H1 (cell line): ENCODE results near the gene PTH1R. TPM values are rescaled to one million over a fixed set of nuclear protein-coding genes. Genes with fewer than 3 reads are reported as not detected.

Source experiments
- CTCF ChIA-PET: fragments of 300-600 bp; sonication (Branson Sonifier 250); formaldehyde crosslinking; loops from one replicate; lab custom pipeline; 2021; ENCODE audit not compliant: partially characterized antibody; lab: Charles Lee
- POLR2A ChIA-PET: fragments of 300-600 bp; sonication (Branson Sonifier 250); formaldehyde crosslinking; loops from one replicate; lab custom pipeline; 2021; ENCODE audit warnings: inconsistent platforms; ENCODE audit not compliant: partially characterized antibody; lab: Charles Lee
- DNase-seq, 2 experiments: peaks; one replicate each; pipeline versions ENCODE4 v3.0.0 to v3.0.0-alpha.2; 2010 to 2022; ENCODE audit warnings: low spot score in 2 of 2, low read depth in 1 of 2, mixed read lengths in 1 of 2
- FAIRE-seq: peaks from 2 replicates; lab custom pipeline; 2011; peaks lifted over from hg19 to GRCh38; lab: Jason Lieb, UNC
- H2AFZ ChIP-seq: 2 replicates; pipeline ENCODE4 v1.8.1; 2012; ENCODE audit warnings: low read length, inconsistent platforms
- H2AK5ac ChIP-seq: 2 replicates; pipeline ENCODE4 v1.6.1; 2013; ENCODE audit warnings: low read depth, low read length
- H2BK120ac ChIP-seq: replicated peaks from 2 replicates; pipeline ENCODE3; 2013; ENCODE audit warnings: low read depth, low read length, inconsistent platforms
- H2BK12ac ChIP-seq: 2 replicates; pipeline ENCODE4 v1.6.1; 2013; ENCODE audit warnings: low read depth, low read length
- H2BK15ac ChIP-seq: 2 replicates; pipeline ENCODE4 v1.6.1; 2013; ENCODE audit warnings: low read length
- H2BK20ac ChIP-seq: 2 replicates; pipeline ENCODE4 v1.6.1; 2013; ENCODE audit warnings: low read length
- H2BK5ac ChIP-seq: 2 replicates; pipeline ENCODE4 v1.6.1; 2013; ENCODE audit warnings: low read depth, low read length
- H3K14ac ChIP-seq: 2 replicates; pipeline ENCODE4 v1.6.1; 2013; ENCODE audit warnings: inconsistent platforms; ENCODE audit not compliant: insufficient read length
- H3K18ac ChIP-seq: 2 replicates; pipeline ENCODE4 v1.6.1; 2013; ENCODE audit warnings: low read length; ENCODE audit errors: extremely low read depth
- H3K23ac ChIP-seq: 2 replicates; pipeline ENCODE4 v1.6.1; 2013; ENCODE audit warnings: inconsistent platforms; ENCODE audit not compliant: insufficient read length
- H3K23me2 ChIP-seq: 2 replicates; pipeline ENCODE4 v1.6.1; 2013; ENCODE audit warnings: low read depth, low read length
- H3K27ac ChIP-seq: 2 replicates; pipeline ENCODE4 v1.6.1; 2011; ENCODE audit warnings: low read depth, low read length, inconsistent platforms
- H3K27me3 ChIP-seq, 4 experiments: replicated peaks in 1 of 4; 1 replicate in 1 of 4; 2 replicates in 3 of 4; pipeline versions ENCODE4 v1.6.1 to v1.8.1; 2011 to 2013; ENCODE audit warnings: low read length in 3 of 4, mild to moderate bottlenecking in 3 of 4, inconsistent platforms in 2 of 4, mixed read lengths in 2 of 4, moderate library complexity in 1 of 4; ENCODE audit not compliant: control insufficient read depth in 3 of 4, insufficient read depth in 3 of 4; ENCODE audit errors: extremely low read depth in 1 of 4
- H3K36me3 ChIP-seq, 4 experiments: 2 replicates each; pipeline versions ENCODE4 v1.6.1 to v1.8.1; 2011 to 2013; ENCODE audit warnings: mild to moderate bottlenecking in 4 of 4, low read length in 3 of 4, moderate library complexity in 2 of 4, control low read depth in 1 of 4, inconsistent platforms in 1 of 4; ENCODE audit not compliant: insufficient read depth in 4 of 4, control insufficient read depth in 2 of 4
- H3K4ac ChIP-seq: replicated peaks from 2 replicates; pipeline ENCODE3; 2013; ENCODE audit warnings: low read length, low read depth, mixed read lengths, inconsistent platforms; ENCODE audit not compliant: insufficient read length
- H3K4me1 ChIP-seq, 4 experiments: replicated peaks in 1 of 4; 1 replicate in 1 of 4; 2 replicates in 3 of 4; pipeline versions ENCODE4 v1.6.1 to v1.8.1; 2011 to 2013; ENCODE audit warnings: low read length in 3 of 4, inconsistent platforms in 2 of 4, mixed read lengths in 1 of 4; ENCODE audit not compliant: insufficient read depth in 4 of 4, control insufficient read depth in 3 of 4
- H3K4me2 ChIP-seq, 2 experiments: 2 replicates each; pipeline versions ENCODE4 v1.6.1 to v1.8.1; 2011 to 2013; ENCODE audit warnings: low read depth in 2 of 2, low read length in 2 of 2, control low read depth in 1 of 2, inconsistent platforms in 1 of 2, mild to moderate bottlenecking in 1 of 2; ENCODE audit not compliant: insufficient read depth in 1 of 2
- H3K4me3 ChIP-seq, 4 experiments: fragments of 200-600, 300-600 bp in 1 of 4; sonication (generic), shearing (Covaris generic), sonication (Bioruptor Twin) in 1 of 4; 2 replicates each; pipeline versions ENCODE4 v1.5.1 to v1.8.1; 2011 to 2016; ENCODE audit warnings: low read length in 4 of 4, low read depth in 3 of 4, control low read depth in 2 of 4, inconsistent platforms in 2 of 4, mild to moderate bottlenecking in 2 of 4, mixed read lengths in 1 of 4, moderate library complexity in 1 of 4; ENCODE audit not compliant: insufficient read depth in 2 of 4; ENCODE audit errors: extremely low read depth in 1 of 4
- H3K56ac ChIP-seq: replicated peaks from 2 replicates; pipeline ENCODE3; 2013; ENCODE audit warnings: low read depth, mild to moderate bottlenecking, mixed read lengths, low read length, inconsistent platforms; ENCODE audit not compliant: insufficient read length
- H3K79me1 ChIP-seq: 2 replicates; pipeline ENCODE4 v1.6.1; 2013; ENCODE audit warnings: low read depth, low read length, control low read depth
- H3K79me2 ChIP-seq, 2 experiments: 2 replicates each; pipeline versions ENCODE4 v1.6.1 to v1.8.1; 2012 to 2013; ENCODE audit warnings: low read length in 2 of 2, mild to moderate bottlenecking in 2 of 2, inconsistent platforms in 1 of 2; ENCODE audit not compliant: insufficient read depth in 2 of 2, control insufficient read depth in 1 of 2
- H3K9ac ChIP-seq, 4 experiments: replicated peaks in 1 of 4; 1 replicate in 1 of 4; 2 replicates in 3 of 4; pipeline versions ENCODE4 v1.6.1 to v1.8.1; 2011 to 2013; ENCODE audit warnings: low read depth in 3 of 4, low read length in 3 of 4, control low read depth in 2 of 4, mild to moderate bottlenecking in 2 of 4, moderate library complexity in 2 of 4, inconsistent platforms in 1 of 4; ENCODE audit errors: extremely low read depth in 1 of 4
- H3K9me3 ChIP-seq, 2 experiments: 2 replicates each; pipeline versions ENCODE4 v1.6.1 to v1.8.1; 2012 to 2013; ENCODE audit warnings: mild to moderate bottlenecking in 2 of 2, moderate library complexity in 2 of 2, control low read depth in 1 of 2, inconsistent platforms in 1 of 2, low read depth in 1 of 2, low read length in 1 of 2, mixed read lengths in 1 of 2; ENCODE audit not compliant: insufficient read depth in 2 of 2
- H4K20me1 ChIP-seq, 2 experiments: replicated peaks in 1 of 2; 2 replicates each; pipeline versions ENCODE3 to v1.8.1; 2011 to 2013; ENCODE audit warnings: inconsistent platforms in 2 of 2, low read length in 2 of 2, mild to moderate bottlenecking in 1 of 2; ENCODE audit not compliant: insufficient read depth in 2 of 2, control insufficient read depth in 1 of 2
- H4K5ac ChIP-seq: 2 replicates; pipeline ENCODE4 v1.6.1; 2013; ENCODE audit warnings: low read length, low read depth, mixed read lengths, inconsistent platforms; ENCODE audit not compliant: insufficient read length
- H4K8ac ChIP-seq: 2 replicates; pipeline ENCODE4 v1.8.0; 2013; ENCODE audit warnings: mild to moderate bottlenecking, moderate library complexity, low read length, inconsistent platforms; ENCODE audit not compliant: insufficient read depth; ENCODE audit errors: extremely low read depth
- H4K91ac ChIP-seq: replicated peaks from 2 replicates; pipeline ENCODE3; 2013; ENCODE audit warnings: low read length, mixed read lengths, inconsistent platforms; ENCODE audit not compliant: insufficient read length
- CHD2 ChIP-seq: IDR thresholded peaks from 2 replicates; pipeline ENCODE4 v1.6.1; 2012; ENCODE audit warnings: low read length, improper control_type of control experiment
- CREB1 ChIP-seq: IDR thresholded peaks from 2 replicates; pipeline ENCODE4 v1.6.1; 2012; ENCODE audit warnings: inconsistent platforms
- E2F6 ChIP-seq: IDR thresholded peaks from 2 replicates; pipeline ENCODE4 v1.6.1; 2012; ENCODE audit warnings: inconsistent platforms
- GABPA ChIP-seq: IDR thresholded peaks from 2 replicates; pipeline ENCODE4 v1.6.1; 2011; ENCODE audit warnings: mild to moderate bottlenecking, low read length, moderate library complexity, borderline replicate concordance; ENCODE audit not compliant: insufficient read depth
- MAFK ChIP-seq: IDR thresholded peaks from 2 replicates; pipeline ENCODE4 v1.6.1; 2012; ENCODE audit warnings: low read depth, mild to moderate bottlenecking, improper control_type of control experiment, low read length
- SIN3A ChIP-seq, 2 experiments: IDR thresholded peaks in 1 of 2; conservative IDR thresholded peaks in 1 of 2; 2 replicates each; pipeline ENCODE4 v1.6.1; 2011 to 2012; ENCODE audit warnings: low read length in 2 of 2, improper control_type of control experiment in 1 of 2, low read depth in 1 of 2, mild to moderate bottlenecking in 1 of 2
- SIX5 ChIP-seq: IDR thresholded peaks from 2 replicates; pipeline ENCODE4 v1.6.1; 2011; ENCODE audit warnings: mild to moderate bottlenecking, low read depth, low read length
- SP1 ChIP-seq: IDR thresholded peaks from 2 replicates; pipeline ENCODE4 v1.6.1; 2011; ENCODE audit warnings: low read depth, low read length
- WGBS, 2 experiments: shearing (Covaris generic) in 1 of 2; methylation state at CpG; one replicate each; pipeline versions ENCODE4 v1.1.6 to v1.1.7; 2013 to 2015; ENCODE audit warnings: low lambda C conversion rate in 2 of 2, mixed read lengths in 2 of 2, inconsistent platforms in 1 of 2, low coverage in 1 of 2, missing lambda C conversion rate in 1 of 2; ENCODE audit not compliant: insufficient replicate concordance in 2 of 2, insufficient coverage in 1 of 2, insufficient read length in 1 of 2; ENCODE audit errors: extremely low coverage in 1 of 2, missing lambda C conversion rate in 1 of 2; 5-methylcytosine and 5-hydroxymethylcytosine counted together
- polyA plus RNA-seq, 7 experiments: library from polyadenylated mRNA; depleted of rRNA in 3 of 7; stranded (reverse) in 5 of 7; unstranded in 2 of 7; fragments of >200 nt in 5 of 7; fragments of 200-250 nt in 2 of 7; gene quantifications; 1 replicate in 5 of 7; 2 replicates in 1 of 7; 4 replicates in 1 of 7; pipeline versions ENCODE4 v1.2.1 to v1.2.3, GENCODE V29; 2011 to 2013; ENCODE audit warnings: missing spikeins in 2 of 7, mixed read lengths in 2 of 7
- total RNA-seq: library from RNA; stranded (reverse); fragmentation: NEBNext Ultra II Directional; extraction: Animal tissue kit (Norgen Biotek cat#: 25700); gene quantifications from 2 replicates; pipeline ENCODE4 v1.2.1, GENCODE V29; 2021

PTH1R gene
- total and polyA plus RNA-seq, 2 of the 8 experiments (the other 6 are each of a cell fraction or from before 2014, with no cell fraction given) = 0.57 to 1.5 TPM

GRCh38 chr3:46835054-46835453 lies 42.5 kb upstream of the PTH1R start:
- 88% methylated on average over 12 of the region's 12 CpGs; no CpG with 5 or more reads in 1 of the 2 experiments for WGBS, 2 experiments
- Histone ChIP-seq H4K20me1 (no peaks in the 10 kb centered on the region), H3K79me2 (no peaks in the 10 kb centered on the region), H3K56ac (no peak overlapping the region), H4K91ac (no peak overlapping the region), H3K4me3 (no peak overlapping the region), H4K8ac (no peak overlapping the region), H3K27ac (no peak overlapping the region), H3K18ac (no peak overlapping the region), H3K4ac (no peak overlapping the region), H2BK12ac (no peak overlapping the region), H4K5ac (no peak overlapping the region), H3K23me2 (no peaks in the 10 kb centered on the region; the same call in 1 of the 2 replicates), H3K27me3 (no peaks in the 10 kb centered on the region; a peak in 1 of 7 replicates), H3K4me2 (no peak overlapping the region), H3K9ac (no peak overlapping the region), H2AK5ac (no peak overlapping the region), H3K14ac (no peak overlapping the region), H2BK20ac (no peak overlapping the region), H3K79me1 (no peaks in the 10 kb centered on the region), H3K23ac (no peak overlapping the region), H3K9me3 (peaks cover 0 to 9% of the 10 kb centered on the region in 2 experiments), H2BK120ac (no peak overlapping the region), H2BK15ac (no peak overlapping the region), H3K4me1 (no peaks in the 10 kb centered on the region), H2AFZ (no peak overlapping the region), H3K36me3 (no peaks in the 10 kb centered on the region), H2BK5ac (no peak overlapping the region)
- DNase-seq (no peak), FAIRE-seq (no peak)
- ChIA-PET CTCF (interaction anchor here (0.8 to 1.0 kb wide), 2 partner anchors 60 to 345 kb away, joined by 3 to 4 read pairs; no protein-coding TSS in a partner anchor), POLR2A (no interaction called here)
- TF ChIP-seq CHD2 (no peak), SIX5 (no peak), GABPA (no peak), MAFK (no peak), E2F6 (no peak), CREB1 (no peak), SP1 (no peak), SIN3A (conservative IDR thresholded peaks at IDR 0.05 in 1 of 2, IDR thresholded peaks at IDR 0.05 in 1 of 2; ENCODE audit: low read depth in 1 of 2, low read length in 2 of 2) (no peak)
